A549 (cell line): ENCODE data around the gene ATXN2L. TPM values are rescaled to one million over a fixed set of nuclear protein-coding genes. Genes with fewer than 3 reads are reported as not detected.

Source experiments
- ATAC-seq, 2 experiments: fragments of 200-7000 bp in 1 of 2; fragments of >200 bp in 1 of 2; cut with Nextera tagmentation in 1 of 2; cut with Tn5 transposase in 1 of 2; 3 replicates each; pipeline versions ENCODE4 v1.8.0 to v1.9.1; 2018 to 2020; ENCODE audit warnings: mild to moderate bottlenecking in 1 of 2, moderate library complexity in 1 of 2
- CTCF ChIA-PET: fragments of 300-600 bp; sonication (Branson Sonifier 250); formaldehyde crosslinking; extraction: SDS; loops from one replicate; lab custom pipeline; 2021; ENCODE audit warnings: antibody characterized with exemption, inconsistent platforms; lab: Yijun Ruan, JAX
- POLR2A ChIA-PET: fragments of 350-600 bp; formaldehyde crosslinking; extraction: SDS; loops from one replicate; lab custom pipeline; 2021; ENCODE audit warnings: antibody characterized with exemption, inconsistent platforms; lab: Yijun Ruan, JAX
- DNase-seq, 2 experiments: peaks; one replicate each; pipeline versions ENCODE4 v3.0.0 to v3.0.0-alpha.2; 2011 to 2016; ENCODE audit warnings: low read depth in 1 of 2, low spot score in 1 of 2
- FAIRE-seq: peaks from 2 replicates; lab custom pipeline; 2011; peaks lifted over from hg19 to GRCh38; lab: Jason Lieb, UNC
- H3K27ac ChIP-seq, 2 experiments: fragments of >200 bp; sonication (Bioruptor Twin); formaldehyde crosslinking; 3 replicates each; pipeline ENCODE4 v1.5.1; 2016 to 2017
- H3K4me1 ChIP-seq: fragments of >200 bp; sonication (Bioruptor Twin); formaldehyde crosslinking; 3 replicates; pipeline ENCODE4 v1.6.1; 2016
- H3K4me2 ChIP-seq: fragments of >200 bp; sonication (Bioruptor Twin); formaldehyde crosslinking; 3 replicates; pipeline ENCODE4 v1.6.1; 2016
- H3K4me3 ChIP-seq: fragments of >200 bp; sonication (Bioruptor Twin); formaldehyde crosslinking; 3 replicates; pipeline ENCODE4 v1.5.1; 2016
- H3K9me3 ChIP-seq: fragments of >200 bp; sonication (Bioruptor Twin); formaldehyde crosslinking; 3 replicates; pipeline ENCODE4 v1.6.1; 2016
- BCL3 ChIP-seq: fragments of >200 bp; sonication (Bioruptor Twin); formaldehyde crosslinking; IDR thresholded peaks from 3 replicates; pipeline ENCODE4 v1.6.1; 2016
- CTCF ChIP-seq: fragments of >200 bp; sonication (Bioruptor Twin); formaldehyde crosslinking; IDR thresholded peaks from 3 replicates; pipeline ENCODE4 v1.5.1; 2016
- HES2 ChIP-seq: fragments of >200 bp; sonication (Bioruptor Twin); formaldehyde crosslinking; IDR thresholded peaks from 2 replicates; pipeline ENCODE4 v1.6.1; 2016
- HEYL ChIP-seq: fragments of 250-450 bp; sonication (Bioruptor Pico); IDR thresholded peaks from 2 replicates; pipeline ENCODE4 v1.8.0; 2021; ENCODE audit warnings: mild to moderate bottlenecking, moderate library complexity
- HMGXB4 ChIP-seq: fragments of 250-450 bp; sonication (Bioruptor Pico); IDR thresholded peaks from 2 replicates; pipeline ENCODE4 v1.5.0; 2021; ENCODE audit warnings: mild to moderate bottlenecking, moderate library complexity, borderline replicate concordance
- HOXB5 ChIP-seq: fragments of 250-450 bp; sonication (Bioruptor Pico); IDR thresholded peaks from 2 replicates; pipeline ENCODE4 v1.5.0; 2020; ENCODE audit warnings: mild to moderate bottlenecking, moderate library complexity
- RAD21 ChIP-seq, 2 experiments: fragments of >200 bp in 1 of 2; sonication (Bioruptor Twin) in 1 of 2; formaldehyde crosslinking in 1 of 2; IDR thresholded peaks in 1 of 2; conservative IDR thresholded peaks in 1 of 2; 2 replicates in 1 of 2; 3 replicates in 1 of 2; pipeline ENCODE4 v1.6.1; 2012 to 2018; ENCODE audit warnings: inconsistent platforms in 1 of 2
- RARB ChIP-seq: fragments of 250-450 bp; sonication (Bioruptor Pico); IDR thresholded peaks from 2 replicates; pipeline ENCODE4 v1.8.0; 2021; ENCODE audit warnings: mild to moderate bottlenecking, moderate library complexity
- REST ChIP-seq: fragments of 200-600 bp; sonication (generic); IDR thresholded peaks from 2 replicates; pipeline ENCODE4 v1.6.1; 2016; ENCODE audit warnings: antibody characterized with exemption, mild to moderate bottlenecking, moderate library complexity
- SMC3 ChIP-seq: fragments of >200 bp; sonication (Bioruptor Twin); formaldehyde crosslinking; IDR thresholded peaks from 3 replicates; pipeline ENCODE4 v1.6.1; 2018; ENCODE audit warnings: inconsistent platforms
- TFCP2L1 ChIP-seq: fragments of 250-450 bp; sonication (Bioruptor Pico); IDR thresholded peaks from 2 replicates; pipeline ENCODE4 v1.5.0; 2021; ENCODE audit warnings: mild to moderate bottlenecking
- TP53 ChIP-seq: fragments of 250-450 bp; sonication (Bioruptor Pico); IDR thresholded peaks from 2 replicates; pipeline ENCODE4 v1.5.0; 2021; ENCODE audit warnings: mild to moderate bottlenecking, moderate library complexity
- WGBS: methylation state at CpG from one replicate; pipeline ENCODE4 v1.1.6; 2017; ENCODE audit errors: missing lambda C conversion rate; 5-methylcytosine and 5-hydroxymethylcytosine counted together
- polyA plus RNA-seq, 4 experiments: library from polyadenylated mRNA; depleted of rRNA in 3 of 4; stranded (reverse); fragments of >200 nt; fragmentation: RNase III in 1 of 4; extraction: RNeasy Plus Mini Kit Qiagen cat#74134 plus additional on column Dnase treatment in 1 of 4; gene quantifications; 2 replicates in 3 of 4; 3 replicates in 1 of 4; pipeline ENCODE4 v1.2.3, GENCODE V29; 2011 to 2017

The ATXN2L gene
- polyA plus RNA-seq, 2 of the 4 experiments (the other 2 are of a cell fraction): 28.4 to 135 TPM

- WGBS: 28% methylated on average over 5 of the region's 5 CpGs
- TF ChIP-seq HOXB5 (CRISPR knock-in tag) (no peak), RAD21 (conservative IDR thresholded peaks at IDR 0.05 in 1 of 2, IDR thresholded peaks at IDR 0.05 in 1 of 2) (no peak), HMGXB4 (no peak), REST (no peak)
- TF ChIP-seq, all 56 proteins: peak for 0
- H3K9me3 ChIP-seq: peaks cover 4% of the 10 kb centered on the region; the same call in 1 of the 3 replicates
Observed at GRCh38 chr16:28824717-28824973, 1.8 kb downstream of the ATXN2L start.

GRCh38 chr16:28826141-28826540 lies 3.3 kb downstream of the ATXN2L start:
- POLR2A ChIA-PET: no interaction called here
- ATAC-seq: no peak

More at GRCh38 chr16:28824717-28824973, 1.8 kb downstream of the ATXN2L start:
- DNase-seq (no peak), FAIRE-seq (no peak), ATAC-seq (no peak)
- Histone ChIP-seq H3K4me3 (peak overlapping the region; percentile 100), H3K4me2 (peak overlapping the region; percentile 99), H3K4me1 (peaks cover 37% of the 10 kb centered on the region), H3K27ac (peak overlapping the region; percentile 95 to 100)
- ChIA-PET POLR2A (interaction anchor here (3.6 kb wide), 1 partner anchor 22 kb away, joined by 38 read pairs; the partner anchor contains the start of gene TUFM), CTCF (no interaction called here)

More at GRCh38 chr16:28826141-28826540, 3.3 kb downstream of the ATXN2L start:
- TF ChIP-seq HMGXB4 (no peak), TFCP2L1 (CRISPR knock-in tag) (no peak), SMC3 (no peak), HES2 (no peak), CTCF (0 out of 3 replicates have a peak, but pooled peaks have one; percentile 20), HEYL (no peak), BCL3 (no peak), RAD21 (conservative IDR thresholded peaks at IDR 0.05 in 1 of 2, IDR thresholded peaks at IDR 0.05 in 1 of 2) (peak in 1 of 2 experiments; percentile 19; a peak in 1 of 5 replicates), RARB (CRISPR knock-in tag) (no peak), TP53 (CRISPR knock-in tag) (no peak)
- Histone ChIP-seq H3K4me2 (peak overlapping the region; percentile 99), H3K4me1 (peaks cover 31% of the 10 kb centered on the region), H3K9me3 (no peaks in the 10 kb centered on the region), H3K27ac (no peak overlapping the region), H3K4me3 (peak overlapping the region; percentile 100; the same call in 2 of the 3 replicates)
- 37% methylated on average over 6 of the region's 6 CpGs for WGBS
- FAIRE-seq (no peak), DNase-seq (peak in 1 of 2 experiments; percentile 51)
- CTCF ChIA-PET: interaction anchor here (1.0 kb wide), 2 partner anchors 11 to 119 kb away, joined by 4 read pairs; no protein-coding TSS in a partner anchor
